Activated T-cell treated with anti-CD3 and anti-CD28 coated beads, Interleukin-2, amount 50 U/mL, for 1 hour (primary cell): Measurements from ENCODE around the gene C10orf90.

Experiments used
- DNase-seq: peaks from one replicate; pipeline ENCODE4 v3.0.0-alpha.2; 2020

The C10orf90 gene

DNA sequence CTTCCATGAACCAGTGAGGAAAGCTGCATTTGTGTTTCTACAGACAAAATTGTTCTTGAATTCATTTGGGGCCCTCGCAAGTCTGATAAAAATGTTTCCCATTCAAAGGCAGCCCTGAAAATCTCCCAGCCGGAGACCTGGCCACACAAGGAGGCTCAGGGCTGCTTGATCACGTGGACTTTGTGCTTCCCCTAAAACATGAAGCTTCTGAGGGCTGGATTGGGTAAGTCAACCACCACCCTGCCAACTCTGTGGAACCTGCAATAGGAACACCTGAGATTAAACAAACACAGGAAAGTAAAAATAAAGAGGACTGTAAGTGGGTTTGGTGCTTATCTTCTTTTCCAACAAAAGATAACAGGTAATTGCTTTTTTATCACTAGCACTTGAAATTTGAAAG lies 133.8 kb downstream of the C10orf90 start:
- DNase-seq = no peak

DNA sequence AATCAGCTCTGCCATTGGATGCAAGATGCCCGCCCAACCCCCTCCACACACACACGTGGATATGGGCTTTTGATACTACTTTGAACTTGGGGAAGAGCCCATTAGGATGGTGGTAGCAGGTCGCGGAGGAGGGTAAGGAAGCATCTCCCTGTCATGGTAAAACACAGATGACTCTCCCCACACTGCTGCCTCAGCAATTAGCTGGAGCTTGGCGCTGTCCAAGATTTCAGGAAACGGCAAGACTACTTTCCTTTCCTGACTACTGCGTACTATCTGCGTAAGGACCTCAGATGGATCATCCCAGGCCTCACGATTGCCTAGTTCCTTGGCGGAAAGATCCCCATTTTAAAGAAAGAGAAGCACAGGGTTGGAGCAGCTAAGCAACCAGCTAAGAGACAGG lies 134.3 kb downstream of the C10orf90 start:
- DNase-seq = no peak

DNA sequence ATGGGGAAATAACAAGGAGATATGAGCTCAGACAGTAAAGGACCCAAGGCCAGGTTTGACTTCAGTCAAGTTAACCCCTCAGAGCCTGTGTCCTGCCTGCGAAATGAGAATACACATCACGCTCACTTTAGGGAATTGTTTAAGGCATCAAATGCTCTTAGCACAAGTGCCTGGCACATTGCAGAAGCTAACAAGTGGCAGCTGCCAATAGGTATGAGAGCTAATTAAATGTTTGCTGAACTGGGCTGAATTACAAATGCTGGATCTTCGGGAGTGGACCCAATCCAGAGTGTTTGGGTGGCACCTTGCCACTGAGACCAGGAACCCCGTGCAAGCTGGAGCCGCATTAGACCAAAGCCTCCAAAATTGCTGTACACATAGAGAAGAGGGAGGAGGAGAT lies 136.8 kb downstream of the C10orf90 start:
- no peak for DNase-seq

DNA sequence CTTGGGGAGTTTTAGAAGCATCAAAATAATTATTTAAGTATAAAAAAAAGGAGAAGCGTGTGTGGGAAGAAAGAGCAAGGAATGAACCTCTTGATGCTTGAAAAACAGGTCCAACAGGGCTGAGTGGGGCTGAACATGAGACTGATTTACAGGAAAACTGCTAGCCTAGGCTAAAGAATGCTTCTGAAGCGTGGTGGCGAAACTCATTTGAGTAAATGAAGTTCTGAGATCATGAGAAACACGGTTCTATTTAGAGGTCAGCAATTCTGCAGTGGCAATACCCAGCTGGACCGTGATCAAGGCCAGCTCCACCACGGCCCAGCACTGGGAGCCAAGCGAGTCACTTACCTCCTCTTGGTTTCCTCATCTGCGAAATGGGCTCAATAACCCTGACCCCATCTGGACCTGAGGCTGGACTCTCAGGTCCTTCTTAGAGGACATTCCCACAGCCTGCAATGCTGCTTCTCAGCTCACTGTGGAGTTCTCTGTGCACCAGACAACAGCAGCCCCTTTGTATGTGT lies 142.1 kb downstream of the C10orf90 start:
- no peak for DNase-seq

DNA sequence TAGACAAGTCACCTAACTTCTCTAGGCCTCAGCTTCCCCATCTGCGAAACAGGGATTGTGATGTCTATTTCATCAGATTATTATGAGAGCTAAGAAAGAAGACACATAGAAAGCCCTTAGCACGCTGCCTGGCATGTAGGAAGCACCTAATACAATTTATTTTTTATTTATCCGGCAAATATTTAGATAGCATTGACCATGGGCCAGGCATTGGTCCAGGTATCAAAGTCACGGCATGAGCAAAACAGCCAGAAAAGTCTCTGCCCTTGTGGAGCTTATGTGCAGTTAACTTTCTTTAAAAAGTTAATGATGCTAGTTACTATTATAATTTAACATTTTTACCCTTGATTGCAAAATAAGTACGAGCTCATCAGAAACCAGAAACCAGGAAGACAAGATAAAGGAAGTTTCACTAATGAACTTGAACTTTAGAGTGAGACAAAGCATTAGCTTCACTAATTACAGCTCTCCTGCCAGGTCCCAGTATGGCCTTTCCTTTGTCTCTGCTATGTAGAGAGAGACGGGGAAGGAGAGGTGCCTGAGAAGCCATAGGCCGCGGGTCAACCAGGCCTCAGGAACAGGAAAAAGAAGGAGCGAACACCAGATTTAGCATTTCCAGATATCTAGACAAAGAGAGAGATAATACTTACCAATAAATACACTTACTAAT lies 142.7 kb downstream of the C10orf90 start:
- DNase-seq = no peak

DNA sequence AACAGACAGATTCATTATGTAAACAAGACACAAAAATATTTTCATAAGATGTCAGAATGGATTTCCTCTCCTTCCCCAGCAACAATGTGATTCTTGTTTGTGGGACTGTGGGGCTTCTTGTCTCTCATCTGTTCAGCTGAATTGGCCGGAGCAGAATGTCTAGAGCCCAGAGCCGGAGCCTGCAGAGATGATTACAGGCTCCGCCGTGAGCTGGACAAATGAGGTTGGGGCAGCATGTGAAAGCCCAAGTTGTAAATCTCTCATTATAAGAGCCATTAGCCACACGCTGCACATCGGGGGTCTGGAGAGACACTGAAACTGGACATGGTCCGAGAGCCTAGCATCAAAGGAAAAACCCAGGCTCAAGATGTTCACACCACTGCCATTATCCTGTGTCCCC lies 145.2 kb downstream of the C10orf90 start:
- DNase-seq = no peak

DNA sequence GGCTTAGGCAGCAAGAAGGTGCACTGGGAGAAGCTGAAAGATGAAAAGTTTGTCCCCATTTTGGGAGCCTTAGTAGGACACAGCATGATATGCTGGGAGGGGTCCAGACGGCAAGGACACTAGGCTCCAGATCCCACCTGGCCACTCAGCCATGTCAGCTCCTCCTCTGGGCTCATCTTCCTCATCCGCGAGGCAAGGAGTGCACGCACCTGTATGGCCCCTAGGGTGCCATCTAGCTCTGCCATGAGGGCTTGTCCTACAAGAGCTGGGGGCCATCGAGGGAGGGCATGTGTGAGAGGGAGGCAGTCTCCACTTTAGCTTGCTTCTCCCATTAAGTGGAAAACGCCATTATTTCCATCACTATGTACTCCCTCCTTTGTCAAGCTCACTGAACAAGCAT lies 146.0 kb downstream of the C10orf90 start:
- no peak for DNase-seq

DNA sequence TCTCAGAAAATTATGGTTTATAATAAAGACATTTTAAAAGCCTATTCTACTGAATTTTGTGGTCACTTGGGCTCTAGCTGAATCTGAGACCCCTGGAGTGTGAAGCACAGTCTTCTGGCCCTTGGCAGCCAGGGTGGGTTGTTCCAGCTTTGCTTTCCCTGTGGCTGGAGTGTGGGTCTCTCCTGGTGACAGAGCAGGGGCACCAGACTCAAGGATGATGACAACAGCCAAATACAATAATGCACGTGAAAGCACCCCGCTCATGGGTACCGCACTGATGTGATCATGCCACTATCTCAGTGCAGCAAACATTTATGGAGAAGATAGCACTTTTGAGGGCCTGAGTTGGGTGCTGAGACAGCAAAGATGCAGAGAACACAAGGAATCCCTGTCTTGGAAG lies 147.4 kb downstream of the C10orf90 start:
- DNase-seq = no peak

DNA sequence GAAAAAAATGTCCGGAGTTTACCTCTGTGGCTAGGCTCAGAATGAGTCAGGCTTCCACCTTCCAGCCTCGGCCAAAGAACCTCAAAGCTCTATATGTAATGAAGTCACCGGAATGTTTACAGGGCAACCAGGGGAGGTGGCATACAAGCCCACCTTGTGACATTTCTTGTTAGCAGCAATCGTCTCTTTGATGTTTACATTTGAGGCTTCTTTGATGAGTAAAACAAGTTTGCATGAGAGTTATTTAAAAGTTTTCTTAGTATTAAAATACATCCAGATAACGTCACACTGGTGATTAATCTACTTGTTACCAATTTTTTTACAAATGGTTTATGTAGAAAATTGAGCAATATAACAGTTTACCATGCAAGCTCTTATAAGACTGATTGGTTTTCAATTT lies 149.1 kb downstream of the C10orf90 start:
- DNase-seq = no peak

DNA sequence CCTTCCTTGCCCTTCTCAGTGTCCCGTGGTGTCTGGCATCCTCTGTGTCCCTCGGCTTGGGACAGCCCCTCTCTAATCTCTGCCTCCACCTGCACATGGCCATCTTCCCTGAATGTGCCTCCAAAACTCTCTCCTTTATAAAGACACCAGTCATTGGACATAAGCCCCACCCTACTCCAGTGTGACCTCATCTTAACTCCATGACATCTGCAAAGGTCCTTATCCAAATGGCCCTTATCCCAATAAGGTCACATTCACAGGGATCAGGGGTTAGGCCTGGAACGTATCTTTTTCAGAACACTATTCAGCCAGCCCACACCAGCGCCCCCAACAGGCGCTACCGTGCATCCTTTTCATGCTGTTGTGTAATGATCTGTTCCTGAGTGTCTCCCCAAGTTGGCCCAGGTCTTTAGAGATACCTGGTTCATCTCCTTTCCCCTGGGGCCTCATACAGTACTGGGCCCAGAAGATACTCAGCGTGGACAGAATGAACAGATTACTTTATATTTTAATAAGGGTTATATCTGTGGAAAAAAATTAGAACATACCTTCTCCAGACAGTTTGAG lies 149.7 kb downstream of the C10orf90 start:
- DNase-seq = no peak

DNA sequence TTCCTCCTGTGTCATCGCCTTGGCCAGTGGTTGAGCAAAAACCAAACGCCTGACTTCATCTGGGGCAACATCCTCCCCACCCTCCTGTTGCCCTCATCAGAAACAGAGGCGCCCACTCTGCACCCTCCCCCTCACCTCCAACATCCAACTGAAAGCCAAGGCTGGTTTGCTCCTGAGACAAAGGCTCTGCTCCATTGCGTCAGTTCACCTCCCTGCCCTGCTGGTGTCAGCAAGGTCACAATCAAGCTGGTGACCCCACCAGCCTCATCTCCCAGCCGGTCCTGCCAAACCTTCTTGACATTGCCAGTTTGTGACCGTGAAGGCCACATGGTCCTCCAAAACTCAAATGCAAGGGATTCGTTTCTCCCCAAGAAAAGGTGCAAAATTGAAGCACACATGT lies 150.5 kb downstream of the C10orf90 start:
- no peak for DNase-seq

DNA sequence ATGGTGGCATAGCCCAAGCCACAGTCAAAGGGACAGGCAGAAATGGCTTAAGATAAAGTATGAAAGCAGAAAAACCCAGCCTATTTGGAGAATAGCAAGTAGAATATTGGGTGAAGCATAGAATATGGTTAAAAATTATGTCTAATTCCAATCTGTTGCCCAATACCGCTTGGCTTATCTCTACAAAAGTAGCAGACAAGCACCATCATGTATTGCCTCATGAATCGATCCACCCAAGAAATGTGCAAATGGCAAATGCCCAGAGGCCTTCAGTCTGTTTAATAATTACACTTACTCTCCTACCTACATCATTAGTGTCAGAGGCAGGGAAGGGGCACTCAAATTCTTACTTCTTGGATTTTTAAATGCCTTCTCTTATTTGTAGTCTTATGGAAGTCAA lies 151.3 kb downstream of the C10orf90 start:
- no peak for DNase-seq

DNA sequence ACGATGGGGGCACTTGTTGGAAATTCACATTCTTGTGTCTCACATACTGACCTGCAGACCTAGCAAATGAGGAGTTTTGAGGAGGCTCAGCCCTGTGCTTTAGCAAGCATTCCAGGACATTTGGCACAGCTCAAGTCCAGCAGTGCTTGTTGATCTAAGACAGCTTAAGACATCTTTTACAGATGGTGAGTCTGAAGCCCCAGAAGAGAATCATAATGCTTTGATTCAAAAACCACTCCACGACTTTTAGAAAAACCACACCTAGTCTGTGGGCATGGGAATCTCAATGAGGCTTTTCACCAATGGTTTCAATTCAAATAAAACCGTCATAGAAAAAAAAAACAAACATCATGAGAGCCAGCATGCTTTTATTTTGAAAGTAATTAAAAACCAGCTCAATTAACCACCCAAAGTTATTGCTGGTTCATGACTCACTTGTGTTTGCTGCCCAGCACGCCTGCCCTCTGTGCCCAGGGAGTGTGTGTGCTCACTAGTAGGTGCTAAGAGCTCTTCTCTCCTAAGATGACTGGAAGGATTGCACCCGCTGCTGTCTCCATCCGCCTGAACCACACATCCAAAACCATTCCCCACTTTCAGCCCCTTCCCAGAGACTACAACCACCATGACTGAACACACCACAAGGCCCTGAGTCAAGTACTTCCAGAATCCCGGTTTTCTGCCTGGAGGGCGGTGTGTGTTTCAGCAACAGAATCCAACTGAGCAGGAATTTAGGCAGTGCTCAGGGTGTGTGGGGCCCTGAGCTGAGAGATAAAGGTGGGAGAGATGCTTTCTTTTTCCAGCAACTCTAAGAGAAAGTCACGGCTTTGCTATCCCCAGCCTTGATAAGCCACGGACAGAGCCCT lies 152.0 kb downstream of the C10orf90 start:
- DNase-seq = no peak

DNA sequence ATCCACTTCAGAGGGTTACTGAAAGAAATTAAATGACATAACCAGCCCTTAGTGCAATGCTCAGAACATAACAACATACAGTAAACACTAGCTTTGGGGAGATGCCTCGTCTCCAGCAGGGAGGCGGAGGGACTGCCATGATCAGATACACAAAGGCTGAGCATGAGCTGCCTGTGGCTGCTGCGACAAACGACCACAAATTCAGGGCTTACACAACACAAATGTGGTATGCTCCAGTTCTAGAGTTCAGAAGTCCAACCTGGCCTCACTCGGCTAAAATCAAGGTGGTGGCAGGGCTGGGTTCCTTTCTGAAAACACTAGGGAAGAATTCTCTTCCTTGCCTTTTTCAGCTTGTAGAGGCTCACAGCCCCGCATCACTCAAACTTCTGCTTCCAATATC lies 154.0 kb downstream of the C10orf90 start:
- DNase-seq = no peak

DNA sequence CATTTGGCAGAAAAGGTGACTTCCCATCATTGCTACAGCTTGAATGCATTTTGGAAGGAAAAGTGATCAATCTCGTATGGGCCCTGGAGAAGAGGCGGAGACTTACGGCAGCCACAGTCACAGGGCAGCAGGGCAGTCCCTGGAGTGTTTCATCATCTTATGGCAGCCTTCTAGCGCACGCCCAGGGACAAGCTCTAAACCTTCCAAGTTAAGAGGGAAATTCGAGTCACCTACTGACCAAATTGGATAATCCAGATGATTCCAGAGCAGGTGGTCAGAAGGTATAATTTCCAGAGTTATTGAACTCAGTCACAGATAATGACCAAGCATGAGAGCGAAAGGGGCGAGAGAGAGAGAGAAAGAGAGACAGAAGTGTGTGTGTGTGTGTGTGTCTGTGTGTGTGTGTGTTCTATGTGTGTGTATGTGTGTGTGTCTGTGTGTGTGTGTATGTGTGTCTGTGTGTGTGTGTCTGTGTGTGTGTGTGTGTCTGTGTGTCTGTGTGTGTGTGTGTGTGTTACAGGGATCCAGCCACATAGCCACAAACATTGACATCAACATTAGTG lies 158.5 kb downstream of the C10orf90 start:
- DNase-seq = no peak

DNA sequence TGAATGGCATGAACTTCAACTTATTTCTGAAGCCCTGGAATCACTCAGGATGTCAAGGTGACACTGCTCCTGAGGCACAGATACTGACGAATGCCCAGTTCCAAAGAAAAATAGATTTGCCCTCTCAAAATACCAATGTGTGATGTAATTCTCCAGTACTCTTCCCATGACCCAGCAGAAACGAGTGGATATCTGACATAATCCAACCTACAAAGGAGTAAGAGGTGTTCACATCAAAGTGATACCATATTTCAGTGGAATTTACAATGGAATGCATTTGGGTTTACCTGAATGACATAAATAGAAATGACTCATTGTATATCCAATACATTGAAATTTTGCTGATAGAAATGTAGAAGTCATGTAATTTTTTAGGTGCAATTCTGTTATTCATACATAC lies 161.3 kb downstream of the C10orf90 start:
- no peak for DNase-seq

DNA sequence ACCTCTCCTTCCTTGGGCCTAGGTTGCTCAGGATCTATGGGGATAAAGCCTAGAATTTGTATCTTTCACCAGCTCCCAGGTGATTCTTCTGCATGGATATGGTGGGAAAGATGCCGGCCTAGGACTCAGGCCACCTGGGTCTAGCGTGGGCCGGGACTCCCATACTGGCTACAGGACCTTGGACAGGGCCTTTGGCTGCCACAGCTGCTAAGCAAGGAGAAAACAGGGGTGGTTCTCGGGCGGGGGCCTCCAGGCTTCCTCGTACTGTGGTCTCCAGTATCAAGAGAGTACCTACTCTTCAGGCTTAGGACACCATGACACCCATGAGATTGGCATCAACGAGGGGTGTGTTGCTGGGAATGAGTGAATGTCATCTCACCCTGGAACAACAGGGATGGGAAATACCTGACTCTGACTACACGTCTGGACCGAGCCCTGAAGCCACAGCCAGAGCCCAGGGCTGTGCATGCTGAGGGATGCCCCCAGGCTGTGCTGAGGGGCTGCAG lies 161.9 kb downstream of the C10orf90 start:
- no peak for DNase-seq

DNA sequence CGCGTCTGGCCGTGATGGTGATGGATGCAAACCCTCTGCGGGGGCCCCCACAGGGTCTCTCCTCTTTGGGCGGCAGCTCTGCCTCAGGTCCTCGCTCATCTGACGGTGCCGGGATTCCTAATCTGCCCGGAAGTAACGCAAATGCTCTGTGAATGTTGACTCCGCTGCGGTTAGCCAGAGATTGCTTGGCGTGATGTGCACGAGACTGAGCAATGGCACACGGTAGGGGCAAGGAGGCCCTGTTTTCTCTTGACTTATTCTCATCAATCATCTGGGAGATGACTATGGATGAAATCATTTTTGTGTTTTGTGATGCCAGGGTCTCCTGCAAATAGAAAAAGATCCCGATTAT lies 165.8 kb downstream of the C10orf90 start:
- no peak for DNase-seq

DNA sequence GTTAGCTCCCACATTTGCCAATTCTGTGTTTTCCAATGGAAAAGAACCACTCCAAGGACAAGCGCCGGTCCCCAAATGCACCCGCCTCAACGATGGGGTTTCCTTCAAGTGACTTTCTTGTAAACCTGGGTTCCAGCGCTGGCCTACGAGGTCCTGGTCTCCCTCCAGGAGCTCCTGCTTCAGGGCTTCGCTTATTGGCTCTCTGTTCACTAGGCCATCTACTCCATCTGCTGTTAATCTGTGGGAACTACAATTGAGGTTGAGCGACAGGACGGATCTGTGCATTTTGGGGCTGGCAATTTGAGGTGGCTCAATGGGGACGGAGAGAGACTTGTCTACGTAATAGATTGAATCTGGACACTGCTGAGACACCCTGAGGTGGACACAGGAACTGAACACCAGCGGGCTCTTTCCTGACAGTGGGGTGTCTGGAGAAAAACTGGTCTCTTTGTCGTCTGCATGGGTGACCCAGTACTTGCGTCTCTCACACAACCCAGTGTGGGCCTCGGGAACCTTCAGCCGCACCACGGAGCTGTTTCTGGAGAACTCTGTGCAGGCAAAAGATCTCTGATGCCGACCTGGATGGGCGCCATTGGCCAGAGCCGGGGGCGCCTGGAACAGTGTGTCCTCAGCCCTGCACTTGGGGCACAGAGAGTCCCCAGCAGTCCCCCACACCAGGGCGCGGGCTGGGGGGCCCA lies 166.3 kb downstream of the C10orf90 start:
- no peak for DNase-seq

DNA sequence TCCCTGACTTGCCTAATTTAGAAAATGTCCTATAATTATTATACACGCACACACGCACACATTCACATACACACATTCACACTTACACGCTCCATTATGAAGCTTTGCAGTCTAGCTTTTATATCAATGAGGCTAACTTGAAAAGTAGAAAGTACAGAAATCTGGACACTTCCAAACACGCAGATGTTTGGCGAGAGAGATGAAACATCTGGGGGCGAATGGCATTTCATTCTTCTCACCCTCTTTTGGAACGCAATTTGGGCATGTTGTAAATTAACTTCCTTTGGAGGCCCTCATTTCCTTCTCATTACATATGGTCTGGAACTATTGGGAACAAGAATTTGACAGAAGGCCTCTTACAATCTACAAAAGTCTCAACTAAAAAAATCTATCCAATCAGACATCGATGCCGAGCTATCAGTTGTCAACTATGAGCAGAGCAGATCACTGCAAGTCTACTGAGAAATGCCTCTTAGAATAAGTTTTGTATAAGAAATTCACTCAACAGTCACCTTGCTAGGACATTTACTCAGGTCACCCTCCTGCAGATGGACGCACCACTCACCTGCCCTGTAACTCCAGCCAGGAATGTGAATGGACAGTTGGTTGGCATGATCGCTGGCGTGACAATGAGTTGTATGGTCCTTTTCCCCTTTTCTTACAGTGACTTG lies 167.0 kb downstream of the C10orf90 start:
- no peak for DNase-seq

DNA sequence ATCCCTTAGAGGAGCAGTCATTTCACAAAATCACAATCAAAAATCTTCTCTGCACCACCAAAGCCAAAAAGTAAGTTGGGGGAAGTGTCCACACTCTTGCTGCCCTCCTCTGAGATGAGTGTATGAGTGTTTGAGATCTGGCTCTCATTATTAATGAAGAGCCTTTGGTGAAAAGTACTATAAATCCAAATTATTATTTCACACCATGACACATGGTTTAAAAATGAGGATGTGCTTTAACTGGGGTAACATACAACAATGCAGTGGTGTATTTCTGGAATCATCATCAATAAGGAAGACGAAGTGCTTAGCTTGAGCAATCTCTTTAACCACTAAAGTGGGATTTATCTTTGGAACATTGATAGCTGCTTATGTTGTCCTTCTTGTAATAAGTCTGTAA lies 168.1 kb downstream of the C10orf90 start:
- DNase-seq = no peak

DNA sequence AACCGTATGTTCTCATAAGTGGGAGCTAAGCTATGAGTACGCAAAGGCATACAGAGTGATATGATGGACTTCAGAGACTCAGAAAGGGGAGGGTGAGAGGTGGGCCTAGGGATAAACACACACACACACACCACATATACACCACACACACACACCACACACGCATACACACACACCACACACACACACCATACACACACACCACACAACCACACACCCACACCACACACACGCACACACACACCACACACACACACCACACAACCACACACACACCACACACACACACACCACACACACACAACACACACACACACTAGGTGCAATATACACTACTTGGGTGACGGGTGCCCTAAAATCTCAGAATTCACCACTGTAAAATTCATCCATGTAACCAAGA lies 168.7 kb downstream of the C10orf90 start:
- DNase-seq = no peak
